ENCODE results near the gene NANOS2.

The NANOS2 gene

DNA sequence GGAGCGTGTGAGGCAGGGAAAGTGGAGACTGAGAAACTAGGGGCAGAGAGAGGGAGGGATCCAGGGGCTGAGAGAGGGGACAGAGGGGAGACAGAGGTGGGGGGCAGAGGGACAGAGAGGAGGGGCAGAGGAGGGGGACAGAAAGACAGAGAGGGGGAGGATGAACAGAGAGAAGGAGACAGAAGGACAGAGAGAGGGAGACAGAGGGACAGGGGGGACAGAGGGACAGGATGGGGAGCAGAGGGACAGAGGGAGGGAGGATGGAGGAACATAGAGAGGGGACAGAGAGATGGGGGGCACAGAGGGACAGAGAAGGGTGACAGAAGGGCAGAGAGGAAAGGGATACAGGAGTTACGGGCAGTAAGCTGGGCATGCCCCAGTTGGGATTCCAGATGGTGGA lies 14.7 kb upstream of the NANOS2 start:
- no peak for DNase-seq (ENCODE audit: low read depth in 2 of 2)

- peak; percentile 68 to 76 for DNase-seq (ENCODE audit: low read depth in 2 of 2)
Observed at GRCh38 chr19:45927565-45928261, 13.1 kb upstream of the NANOS2 start.

DNA sequence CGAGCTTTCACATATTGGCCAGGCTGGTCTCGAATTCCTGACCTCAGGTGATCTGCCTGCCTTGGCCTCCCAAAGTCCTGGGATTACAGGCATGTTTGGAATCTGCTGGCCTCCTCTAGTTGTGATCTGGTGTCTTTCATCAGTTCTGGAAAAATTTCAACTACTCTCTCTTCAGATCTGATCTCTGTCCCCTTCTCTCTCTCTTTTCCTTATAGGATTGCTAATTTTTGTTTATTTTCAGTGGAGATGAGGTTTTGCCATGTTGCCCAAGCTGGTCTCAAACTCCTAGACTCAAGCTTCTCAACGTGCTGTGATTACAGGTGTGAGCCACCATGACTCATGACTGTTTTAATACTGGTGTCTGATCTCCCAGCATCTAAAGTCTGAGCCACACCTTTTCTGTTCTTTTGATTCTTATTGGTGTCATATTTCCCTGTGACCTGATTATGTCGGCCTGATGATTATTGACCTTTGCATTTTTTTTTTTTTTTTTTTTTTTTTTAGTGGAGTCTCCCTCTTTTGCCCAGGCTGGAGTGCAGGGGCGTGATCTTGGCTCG lies 10.4 kb upstream of the NANOS2 start:
- DNase-seq (ENCODE audit: low read depth in 2 of 2) = no peak

DNA sequence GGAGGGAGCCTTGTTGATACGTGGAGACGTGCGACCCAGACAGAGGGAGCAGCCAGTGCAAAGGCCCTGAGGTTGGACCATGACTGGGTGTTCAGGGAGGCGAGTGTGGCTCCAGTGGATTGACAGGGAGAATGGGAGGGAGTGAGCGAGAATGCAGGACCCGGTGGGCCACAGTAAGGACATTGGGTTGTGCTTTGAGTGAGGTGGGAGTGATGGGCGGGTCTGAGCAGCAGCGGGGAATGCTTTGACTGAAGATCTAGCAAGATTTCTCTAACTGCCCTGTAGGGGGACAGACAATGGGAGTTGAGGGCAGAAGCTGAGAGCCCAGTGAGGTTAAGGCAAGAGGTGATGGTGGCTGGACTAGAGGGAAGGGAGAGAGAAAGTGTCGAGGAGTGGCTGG lies 7.7 kb upstream of the NANOS2 start:
- DNase-seq (ENCODE audit: low read depth in 2 of 2) = no peak

GRCh38 chr19:45920458-45920857 lies 5.9 kb upstream of the NANOS2 start:
- no peak for DNase-seq (ENCODE audit: low read depth in 2 of 2)

DNA sequence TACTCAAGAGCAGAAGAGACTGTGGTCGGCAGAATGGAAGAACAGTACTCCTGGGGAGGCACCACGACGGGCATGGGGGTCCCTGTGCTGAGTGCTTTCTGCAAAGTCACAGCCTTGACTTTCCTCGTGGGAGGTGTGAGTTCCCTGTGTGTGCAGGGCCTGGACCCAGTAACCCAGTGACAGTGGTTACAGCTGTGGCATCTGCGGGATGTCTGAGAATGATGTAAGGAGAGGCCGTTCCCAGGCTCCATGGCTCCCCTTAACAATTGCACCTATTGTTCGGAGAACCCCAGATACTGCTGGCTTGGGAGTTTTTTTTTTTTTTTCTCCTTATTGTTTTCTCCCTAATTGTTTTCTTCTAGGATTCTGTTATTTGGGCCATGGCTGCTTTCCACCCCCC lies 5.1 kb upstream of the NANOS2 start:
- no peak for DNase-seq (ENCODE audit: low read depth in 2 of 2)

DNA sequence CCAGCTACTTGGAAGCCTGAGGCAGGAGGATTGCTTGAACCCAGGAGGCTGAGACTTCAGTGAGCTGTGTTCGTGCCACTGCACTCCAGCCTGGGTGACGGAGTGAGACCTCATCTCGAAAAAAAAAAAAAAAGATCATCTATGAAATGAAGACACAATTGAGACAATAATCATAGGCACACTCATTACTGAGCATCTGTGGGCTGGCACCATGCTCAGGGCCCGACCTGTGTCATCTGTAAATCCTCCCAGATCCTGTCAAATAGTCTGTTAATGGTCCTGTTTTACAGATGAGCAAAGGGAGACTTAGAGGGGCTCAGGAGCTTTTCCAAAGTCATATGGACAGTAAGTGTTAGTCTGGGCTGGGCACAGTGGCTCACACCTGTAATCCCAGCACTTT lies 4.1 kb upstream of the NANOS2 start:
- DNase-seq (ENCODE audit: low read depth in 2 of 2) = no peak

GRCh38 chr19:45917421-45918091 lies 3.0 kb upstream of the NANOS2 start:
- DNase-seq (ENCODE audit: low read depth in 2 of 2) = no peak

- DNase-seq (ENCODE audit: low read depth in 2 of 2) = no peak
Observed at GRCh38 chr19:45911291-45911690, 3.3 kb downstream of the NANOS2 start.

DNA sequence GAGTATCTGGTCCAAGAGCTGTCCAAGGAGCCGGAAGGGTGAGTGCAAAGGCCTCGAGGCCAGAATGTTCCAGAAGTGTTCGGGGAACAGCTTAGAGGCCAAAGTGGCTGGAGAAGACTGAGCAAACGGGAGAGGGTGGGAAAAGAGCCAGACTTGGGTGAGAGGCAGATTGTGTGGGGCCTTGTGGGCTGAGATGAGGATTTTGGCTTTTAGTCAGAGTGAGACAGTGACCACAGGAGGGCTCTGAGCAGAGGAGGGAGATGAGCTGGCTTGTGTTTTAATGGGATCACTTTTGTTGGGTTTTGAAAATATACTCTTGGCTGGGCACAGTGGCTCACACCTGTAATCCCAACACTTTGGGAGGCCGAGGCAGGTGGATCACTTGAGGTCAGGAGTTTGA lies 5.6 kb downstream of the NANOS2 start:
- no peak for DNase-seq (ENCODE audit: low read depth in 2 of 2)

GRCh38 chr19:45906221-45906620 lies 8.4 kb downstream of the NANOS2 start:
- DNase-seq (ENCODE audit: low read depth in 2 of 2) = no peak

DNA sequence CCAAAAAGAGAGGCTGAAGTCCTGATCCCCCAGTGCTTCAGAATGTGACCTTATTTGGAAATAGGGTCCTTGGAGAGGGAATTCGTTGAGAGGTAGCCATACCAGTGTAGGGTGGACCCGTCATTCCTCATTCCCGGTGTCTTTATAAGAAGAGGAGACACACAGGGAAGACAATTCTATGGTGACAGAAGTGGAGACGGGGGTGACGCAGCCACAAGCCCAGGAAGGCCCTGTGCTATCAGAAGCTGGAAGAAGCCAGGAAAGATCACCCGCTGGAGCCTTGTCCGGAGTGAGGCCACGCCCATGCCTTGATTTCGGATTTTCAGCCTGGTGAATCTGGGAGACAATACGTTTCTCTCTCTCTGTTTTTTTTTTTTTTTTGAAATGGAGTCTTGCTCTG lies 9.6 kb downstream of the NANOS2 start:
- DNase-seq (ENCODE audit: low read depth in 2 of 2) = no peak

DNA sequence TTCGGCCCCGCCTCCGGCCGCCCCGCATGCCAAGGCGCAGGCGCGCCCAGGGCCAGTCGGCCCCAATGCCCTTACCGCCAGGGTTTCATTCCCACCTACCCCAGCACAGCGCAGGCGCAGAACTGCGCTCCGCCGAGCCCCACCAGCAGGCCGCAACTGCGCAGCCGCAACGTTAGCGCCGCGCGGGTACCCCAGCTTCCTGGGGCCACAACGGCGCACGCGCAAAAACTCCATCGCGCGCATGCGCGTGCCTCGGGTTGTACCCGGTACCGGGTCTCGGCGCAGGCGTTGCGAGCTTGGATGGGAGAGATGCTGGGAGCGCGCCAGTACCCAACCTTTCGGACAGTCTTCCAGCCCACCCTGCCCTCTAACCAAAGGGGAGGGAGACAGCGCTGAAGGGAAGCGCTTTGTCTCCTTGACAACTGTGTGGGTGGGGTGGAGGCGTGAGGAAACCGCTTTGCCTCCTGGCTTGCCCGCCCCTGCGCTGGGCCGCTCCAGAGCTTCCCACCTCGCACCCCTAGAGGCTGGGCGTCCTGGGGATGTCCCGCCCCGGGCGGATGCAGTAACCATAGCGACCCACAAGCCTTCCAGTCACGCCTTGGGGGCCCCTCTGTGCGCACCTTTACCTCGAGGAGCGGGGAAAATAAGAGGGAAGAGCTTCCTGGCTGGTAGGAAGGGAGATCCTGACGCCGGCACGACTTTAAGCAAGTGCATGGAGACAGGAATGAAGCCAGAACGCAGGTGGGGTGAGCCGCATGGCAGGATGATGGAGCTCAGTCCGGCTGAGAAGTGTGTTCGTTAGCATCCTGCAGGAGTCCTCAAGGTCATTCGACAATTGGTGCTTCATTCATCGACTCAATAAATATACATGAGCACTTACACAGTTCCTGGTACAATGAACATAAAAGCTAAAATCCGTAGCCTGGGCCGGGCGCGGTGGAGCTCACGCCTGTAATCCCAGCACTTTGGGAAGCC lies 11.6 kb downstream of the NANOS2 start:
- peak; percentile 97 to 99 for DNase-seq (ENCODE audit: low read depth in 2 of 2)

DNA sequence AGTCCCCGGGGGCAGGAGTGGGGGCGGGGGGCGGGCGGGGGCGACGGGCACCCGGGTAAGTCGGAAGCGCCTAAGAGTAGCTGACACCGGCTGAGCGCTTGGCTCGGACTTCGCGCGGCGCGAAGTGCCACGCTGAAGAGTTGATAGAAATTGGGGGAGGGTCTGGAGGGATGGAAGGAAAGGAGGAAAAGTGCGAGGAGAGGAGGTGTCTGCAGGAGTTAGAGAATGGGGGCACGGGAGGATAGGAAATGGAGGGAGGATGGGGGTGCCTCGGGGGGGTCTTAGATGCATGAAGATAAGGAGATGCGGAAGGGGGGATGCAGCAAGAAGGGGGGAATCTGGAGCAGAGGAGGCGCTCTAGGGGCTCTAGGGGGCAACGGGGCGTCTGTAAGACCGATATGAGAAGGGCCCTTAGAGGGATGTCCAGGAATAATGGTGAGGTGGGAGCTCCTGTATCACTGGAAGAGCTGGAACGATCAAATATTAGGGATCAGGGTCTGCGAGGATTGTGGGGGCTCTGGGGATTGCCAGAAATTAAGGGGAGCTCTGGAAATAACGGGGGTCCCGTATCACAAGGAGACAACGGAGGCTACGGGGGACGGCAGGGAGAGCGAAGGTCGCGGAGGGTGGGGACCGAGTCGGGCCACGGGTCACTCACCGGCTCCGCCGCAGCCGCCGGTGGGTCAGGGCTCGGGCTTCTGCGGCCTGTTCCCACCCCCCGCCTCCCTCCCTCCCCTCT lies 12.5 kb downstream of the NANOS2 start, which contains the start of gene MYPOP:
Gene MYPOP (minus strand): TSS at position 702 of the 739 bp plus-strand sequence. CDS start 840 bp downstream, outside the sequence.
- no peak for DNase-seq (ENCODE audit: low read depth in 2 of 2)

- no peak for DNase-seq (ENCODE audit: low read depth in 2 of 2)
Observed at GRCh38 chr19:45901432-45901911, 13.1 kb downstream of the NANOS2 start.

- no peak for DNase-seq (ENCODE audit: low read depth in 2 of 2)
Observed at GRCh38 chr19:45900738-45901431, 13.7 kb downstream of the NANOS2 start.

DNA sequence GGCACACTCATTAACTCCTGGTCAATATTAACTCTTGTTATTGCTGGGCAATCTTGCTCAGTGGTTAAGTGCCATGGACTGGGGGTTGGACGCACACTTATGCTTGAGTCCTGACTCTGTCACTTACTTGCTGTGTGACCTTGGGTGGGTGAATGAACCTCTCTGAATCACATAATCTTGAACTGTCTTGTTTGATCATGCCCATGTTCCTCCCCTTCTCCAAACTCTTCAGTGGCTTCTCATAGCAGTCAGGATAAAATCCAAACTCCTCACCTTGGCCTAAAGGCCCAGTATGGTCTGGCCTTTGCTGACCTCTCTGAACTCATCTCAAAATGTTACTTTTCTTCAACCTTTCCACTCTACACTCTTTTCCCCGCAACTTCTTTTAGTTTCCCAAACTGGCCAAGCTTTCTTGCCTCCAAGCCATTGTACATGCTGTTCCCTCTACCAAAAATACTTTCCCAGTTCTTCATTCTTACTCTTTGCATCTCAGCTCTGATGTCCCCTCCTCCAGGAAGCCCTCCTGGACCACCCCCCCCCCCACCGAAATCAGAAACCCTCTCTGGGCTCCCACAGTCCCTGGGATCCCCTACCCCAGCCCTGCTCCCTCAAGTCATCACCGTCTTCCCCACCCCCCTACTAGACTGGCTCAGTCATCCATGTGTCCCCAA lies 14.5 kb downstream of the NANOS2 start:
- no peak for DNase-seq (ENCODE audit: low read depth in 2 of 2)

DNA sequence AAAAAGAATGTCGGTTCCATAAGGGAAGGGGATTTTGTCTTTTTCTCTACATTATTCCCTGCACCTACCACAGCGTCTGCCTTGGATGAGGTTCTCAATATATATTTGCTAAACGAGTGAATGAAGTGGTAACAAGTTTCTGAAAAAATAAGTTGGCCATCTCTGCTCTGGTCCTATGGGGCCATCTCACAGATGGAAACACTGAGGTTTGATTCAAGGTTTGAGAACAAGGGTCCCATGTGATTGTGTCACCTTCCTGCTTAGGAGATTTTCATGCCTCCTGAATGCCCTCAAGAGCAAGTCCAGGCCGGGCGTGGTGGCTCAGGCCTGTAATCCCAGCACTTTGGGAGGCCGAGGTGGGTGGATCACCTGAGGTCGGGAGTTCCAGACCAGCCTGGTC lies 15.3 kb downstream of the NANOS2 start:
- DNase-seq (ENCODE audit: low read depth in 2 of 2) = no peak

DNA sequence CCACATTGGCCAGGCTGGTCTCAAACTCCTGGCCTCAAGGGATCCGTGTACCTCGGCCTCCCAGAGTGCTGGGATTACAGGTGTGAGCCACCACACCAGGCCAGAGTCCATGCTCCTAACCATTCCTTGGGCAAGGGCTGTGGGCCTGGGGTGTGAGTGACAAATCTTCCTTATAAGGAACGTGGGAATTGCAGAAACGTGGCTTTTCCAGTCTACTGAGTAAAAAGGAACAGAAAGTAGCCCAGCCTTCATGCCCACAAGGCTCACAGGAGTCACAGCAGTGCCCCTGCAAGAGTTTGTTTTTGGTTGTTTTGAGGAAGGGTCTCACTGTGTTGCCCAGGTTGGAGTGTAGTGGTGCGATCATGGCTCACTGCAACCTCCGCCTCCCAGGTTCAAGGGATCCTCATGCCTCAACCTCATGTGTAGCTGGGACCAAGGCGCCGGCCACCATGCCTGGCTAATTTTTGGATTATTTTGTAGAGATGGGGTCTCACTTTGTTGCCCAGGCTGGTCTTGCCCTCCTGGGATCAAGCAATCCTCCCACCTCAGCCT lies 17.2 kb downstream of the NANOS2 start:
- DNase-seq (ENCODE audit: low read depth in 2 of 2) = no peak
